Right lobe of liver (tissue), 6 donors: ENCODE results near the gene WNT8A. TPM values are rescaled to one million over a fixed set of nuclear protein-coding genes. Genes with fewer than 3 reads are reported as not detected.

ENCODE experiments used
- ATAC-seq, 4 donors: fragments of 200-7000 bp; cut with Tn5 transposase; one replicate each; pipeline ENCODE4 v1.9.1; 2020; ENCODE audit warnings: mild to moderate bottlenecking in 4 of 4, moderate library complexity in 4 of 4
- DNase-seq, 3 donors: peaks; one replicate each; pipeline ENCODE4 v3.0.0-alpha.2; 2020
- H3K27ac ChIP-seq, 3 donors: fragments of 200-600 bp; one replicate each; pipeline ENCODE4 v1.8.0; 2022
- H3K27me3 ChIP-seq, 2 donors: fragments of 200-600 bp; one replicate each; pipeline ENCODE4 v1.8.0; 2022
- H3K36me3 ChIP-seq, 4 donors: fragments of 200-600 bp; sonication (generic) in 1 of 4; one replicate each; pipeline versions ENCODE4 v1.5.1 to v1.8.0; 2017 to 2022; ENCODE audit warnings: control low read depth in 1 of 4
- H3K4me1 ChIP-seq, 4 donors: fragments of 200-600 bp; sonication (generic) in 1 of 4; one replicate each; pipeline versions ENCODE4 v1.5.1 to v1.8.0; 2017 to 2022; ENCODE audit warnings: control low read depth in 1 of 4
- H3K4me3 ChIP-seq, 3 donors: fragments of 200-600 bp; one replicate each; pipeline ENCODE4 v1.8.0; 2022
- H3K9me3 ChIP-seq, 4 donors: fragments of 200-600 bp; sonication (generic) in 1 of 4; one replicate each; pipeline versions ENCODE4 v1.5.1 to v1.8.0; 2017 to 2022; ENCODE audit warnings: control low read depth in 1 of 4
- CTCF ChIP-seq, 4 donors: fragments of 200-600 bp in 3 of 4; fragments of 450-650 bp in 1 of 4; IDR thresholded peaks; one replicate each; pipeline versions ENCODE4 v1.5.1 to v1.8.0; 2016 to 2022; ENCODE audit warnings: antibody characterized with exemption in 4 of 4, mild to moderate bottlenecking in 2 of 4
- POLR2A ChIP-seq: fragments of 450-650 bp; IDR thresholded peaks from one replicate; pipeline ENCODE4 v1.6.1; 2017; ENCODE audit warnings: antibody characterized with exemption, mild to moderate bottlenecking
- WGBS: methylation state at CpG from one replicate; pipeline ENCODE4 v1.1.6; 2018; ENCODE audit warnings: low coverage, low lambda C conversion rate; ENCODE audit not compliant: insufficient coverage; ENCODE audit errors: missing lambda C conversion rate; 5-methylcytosine and 5-hydroxymethylcytosine counted together
- intact Hi-C, 2 donors: fragments of 100-400 bp; cut with DNase I; formaldehyde crosslinking; loops; one replicate each; pipeline versions ENCODE4 v1.11.2 to v1.14.1; 2022
- long read RNA-seq: library from polyadenylated mRNA; unstranded; transcript quantifications from one replicate; pipeline ENCODE4 v2.0.0, GENCODE V29; 2019
- total RNA-seq, 6 experiments: library from RNA; depleted of rRNA in 2 of 6; stranded (reverse); fragments of >200 nt in 2 of 6; fragmentation: NEBNext Ultra II Directional in 3 of 6; extraction: Animal tissue kit (Norgen Biotek cat#: 25700) in 3 of 6; gene quantifications; one replicate each; pipeline versions ENCODE4 v1.1.0 to v1.2.4, GENCODE V29; 2016 to 2023
- donor health status: DM: no; HTN: yes; CAD: no.
- donor health status: DM: no; HTN: no; CAD: no.
- donor health status: DM: no; HTN: no; CAD: no.
- donor health status: DM: no; HTN: yes; CAD: no.
- donor health status: DM: no; HTN: yes; CAD: no.

Gene WNT8A
- total RNA-seq, result not detected
- long read RNA-seq, result 0 reads

GRCh38 chr5:138083702-138084101, at the start of gene WNT8A:
WNT8A (plus strand) TSS chr5:138084033; CDS start chr5:138084128, 95 bp downstream.
- H3K36me3 ChIP-seq, result no peaks in the 10 kb centered on the region

GRCh38 chr5:138035605-138036537, 48.0 kb upstream of the WNT8A start:
- DNase-seq (peak in 2 of 3 donors; percentile 32 to 62), ATAC-seq (peak; percentile 67 to 78 (median 72))
- H3K36me3 ChIP-seq, result no peaks in the 10 kb centered on the region
- TF ChIP-seq POLR2A (no peak), CTCF (IDR thresholded peaks at IDR 0.05) (peak; percentile 75 to 92 (median 86))
- H3K27ac ChIP-seq, result no peak overlapping the region
- H3K9me3 ChIP-seq, result no peaks in the 10 kb centered on the region
- intact Hi-C loops, result no loop called here
- 22% methylated on average over 8 of the region's 11 CpGs for WGBS
- no peak overlapping the region for H3K4me3 ChIP-seq
- no peaks in the 10 kb centered on the region for H3K27me3 ChIP-seq
- H3K4me1 ChIP-seq, result peaks cover 0 to 16% (median 6%) of the 10 kb centered on the region in 4 donors

More at GRCh38 chr5:138083702-138084101, at the start of gene WNT8A:
- Histone ChIP-seq H3K9me3 (no peaks in the 10 kb centered on the region), H3K4me1 (no peaks in the 10 kb centered on the region), H3K27me3 (no peaks in the 10 kb centered on the region), H3K27ac (no peak within 1 kb of the TSS), H3K4me3 (no peak within 1 kb of the TSS)
- no peak for TF ChIP-seq CTCF (IDR thresholded peaks at IDR 0.05)
- no peak for TF ChIP-seq POLR2A
- DNase-seq (no peak), ATAC-seq (no peak)
- intact Hi-C loops, result no loop called here
- 81% methylated on average over 2 of the region's 5 CpGs for WGBS

GRCh38 chr5:138037271-138037670, 46.6 kb upstream of the WNT8A start:
- TF ChIP-seq POLR2A (no peak), CTCF (IDR thresholded peaks at IDR 0.05) (no peak)
- DNase-seq, result no peak
- no peaks in the 10 kb centered on the region for H3K9me3 ChIP-seq
- ATAC-seq, result no peak
- H3K27ac ChIP-seq, result no peak overlapping the region
- no peaks in the 10 kb centered on the region for H3K27me3 ChIP-seq
- H3K4me1 ChIP-seq, result peaks cover 0 to 5% (median 0%) of the 10 kb centered on the region in 4 donors
- H3K36me3 ChIP-seq, result no peaks in the 10 kb centered on the region
- no peak overlapping the region for H3K4me3 ChIP-seq
- intact Hi-C loops, result no loop called here

GRCh38 chr5:138037907-138038633, 45.8 kb upstream of the WNT8A start:
- DNase-seq, result no peak
- no peaks in the 10 kb centered on the region for H3K27me3 ChIP-seq
- intact Hi-C loops, result no loop called here

More at GRCh38 chr5:138037907-138038633, 45.8 kb upstream of the WNT8A start:
- no peak overlapping the region for H3K27ac ChIP-seq
- H3K36me3 ChIP-seq, result no peaks in the 10 kb centered on the region
- H3K4me1 ChIP-seq, result peaks cover 0 to 5% (median 0%) of the 10 kb centered on the region in 4 donors
- no peak overlapping the region for H3K4me3 ChIP-seq
- TF ChIP-seq CTCF (IDR thresholded peaks at IDR 0.05), result no peak
- WGBS, result 57% methylated on average over 1 of the region's 1 CpG
- no peaks in the 10 kb centered on the region for H3K9me3 ChIP-seq
- no peak for ATAC-seq
